Neural progenitor cell (in vitro differentiated cells): ENCODE results near the gene TC2N. TPM values are rescaled to one million over a fixed set of nuclear protein-coding genes. Genes with fewer than 3 reads are reported as not detected.

Experiments used
- DNase-seq: peaks from one replicate; pipeline ENCODE4 v3.0.0-alpha.2; 2016; ENCODE audit warnings: low spot score
- H2AFZ ChIP-seq: fragments of 200-600 bp; sonication (generic); replicated peaks from 2 replicates; pipeline ENCODE4 v1.6.1; 2016; ENCODE audit warnings: antibody characterized with exemption
- H3F3A ChIP-seq: fragments of 200-600 bp; sonication (generic); 2 replicates; pipeline ENCODE4 v1.6.1; 2016; ENCODE audit warnings: antibody characterized with exemption, low read depth
- H3K27ac ChIP-seq: fragments of 200-600 bp; sonication (generic); 2 replicates; pipeline ENCODE4 v1.5.1; 2016; ENCODE audit warnings: mild to moderate bottlenecking
- H3K27me3 ChIP-seq: fragments of 200-600 bp; sonication (generic); 2 replicates; pipeline ENCODE4 v1.6.1; 2016; ENCODE audit warnings: mild to moderate bottlenecking, moderate library complexity
- H3K36me3 ChIP-seq: fragments of 200-600 bp; sonication (generic); 2 replicates; pipeline ENCODE4 v1.5.1; 2016
- H3K4me1 ChIP-seq: fragments of 200-600 bp; sonication (generic); 2 replicates; pipeline ENCODE4 v1.6.1; 2016; ENCODE audit warnings: mixed run types
- H3K4me2 ChIP-seq: fragments of 200-600 bp; sonication (generic); 2 replicates; pipeline ENCODE4 v1.6.1; 2016
- H3K4me3 ChIP-seq: fragments of 200-600 bp; sonication (generic); 2 replicates; pipeline ENCODE4 v1.5.1; 2016
- H3K79me2 ChIP-seq: fragments of 200-600 bp; sonication (generic); 2 replicates; pipeline ENCODE4 v1.6.1; 2016; ENCODE audit warnings: low read depth
- H3K9ac ChIP-seq: fragments of 200-600 bp; sonication (generic); 2 replicates; pipeline ENCODE4 v1.6.1; 2016
- H3K9me3 ChIP-seq: fragments of 200-600 bp; sonication (generic); 2 replicates; pipeline ENCODE4 v1.5.1; 2016; ENCODE audit warnings: low read depth
- H4K20me1 ChIP-seq: fragments of 200-600 bp; sonication (generic); 2 replicates; pipeline ENCODE4 v1.6.1; 2016; ENCODE audit warnings: low read depth
- H3K27ac Mint-ChIP-seq: 3 replicates; pipeline ENCODE4 v1.8.0; 2021; ENCODE audit warnings: mixed read lengths
- H3K27me3 Mint-ChIP-seq: 2 replicates; pipeline ENCODE4 v1.8.0; 2022; ENCODE audit warnings: low read depth, mild to moderate bottlenecking, inconsistent platforms, moderate library complexity, mixed read lengths; ENCODE audit not compliant: insufficient read depth
- H3K36me3 Mint-ChIP-seq: 3 replicates; pipeline ENCODE4 v1.8.0; 2021; ENCODE audit warnings: mixed read lengths
- H3K4me1 Mint-ChIP-seq: 3 replicates; pipeline ENCODE4 v1.8.0; 2021; ENCODE audit warnings: mixed read lengths
- H3K4me3 Mint-ChIP-seq: 3 replicates; pipeline ENCODE4 v1.8.0; 2021; ENCODE audit warnings: mild to moderate bottlenecking, moderate library complexity, mixed read lengths
- H3K9me3 Mint-ChIP-seq: 3 replicates; pipeline ENCODE4 v1.8.0; 2020; ENCODE audit warnings: mixed read lengths
- CTCF ChIP-seq: fragments of 200-600 bp; sonication (generic); IDR thresholded peaks from 2 replicates; pipeline ENCODE4 v1.5.1; 2017; ENCODE audit warnings: antibody characterized with exemption, mild to moderate bottlenecking
- EZH2 ChIP-seq: fragments of 200-600 bp; sonication (generic); IDR thresholded peaks from 2 replicates; pipeline ENCODE4 v1.6.1; 2017; ENCODE audit warnings: antibody characterized with exemption, mild to moderate bottlenecking, moderate library complexity
- EZH2phosphoT487 ChIP-seq: fragments of 200-600 bp; sonication (generic); IDR thresholded peaks from 2 replicates; pipeline ENCODE4 v1.6.1; 2017; ENCODE audit warnings: antibody characterized with exemption
- total RNA-seq: library from RNA; depleted of rRNA; stranded (reverse); fragments of >200 nt; gene quantifications from 2 replicates; pipeline ENCODE4 v1.2.3, GENCODE V29; 2015; ENCODE audit warnings: low replicate concordance

TC2N gene
- total RNA-seq, 1 donor from 2014 or later: 5.8 TPM

- H3K9me3 Mint-ChIP-seq: no peaks in the 10 kb centered on the region
- no peak overlapping the region for H3K27ac Mint-ChIP-seq
- peaks cover 5% of the 10 kb centered on the region for H3K27me3 Mint-ChIP-seq
- TF ChIP-seq CTCF (no peak), EZH2 (no peak), EZH2phosphoT487 (no peak)
- Histone ChIP-seq H3K9me3 (no peaks in the 10 kb centered on the region), H3K4me1 (no peaks in the 10 kb centered on the region), H3K79me2 (no peaks in the 10 kb centered on the region), H2AFZ (no peak overlapping the region), H3K27ac (no peak overlapping the region), H3K4me3 (no peak overlapping the region), H3K27me3 (no peaks in the 10 kb centered on the region), H3F3A (no peaks in the 10 kb centered on the region), H3K36me3 (no peaks in the 10 kb centered on the region), H3K9ac (no peak overlapping the region), H4K20me1 (no peaks in the 10 kb centered on the region), H3K4me2 (no peak overlapping the region)
- H3K4me3 Mint-ChIP-seq: no peak overlapping the region
- H3K36me3 Mint-ChIP-seq: no peaks in the 10 kb centered on the region
- H3K4me1 Mint-ChIP-seq: peaks cover 2% of the 10 kb centered on the region
- no peak for DNase-seq
Measured at GRCh38 chr14:91748049-91748448, 119.3 kb downstream of the TC2N start.

GRCh38 chr14:91745344-91745743, 122.0 kb downstream of the TC2N start:
- Histone ChIP-seq H3K36me3 (no peaks in the 10 kb centered on the region), H3K27me3 (no peaks in the 10 kb centered on the region), H3K4me1 (no peaks in the 10 kb centered on the region), H3K9me3 (no peaks in the 10 kb centered on the region), H4K20me1 (no peaks in the 10 kb centered on the region), H3K4me3 (no peak overlapping the region), H3K4me2 (no peak overlapping the region), H3K9ac (no peak overlapping the region), H3F3A (no peaks in the 10 kb centered on the region), H3K27ac (no peak overlapping the region), H3K79me2 (no peaks in the 10 kb centered on the region), H2AFZ (no peak overlapping the region)
- no peak for DNase-seq
- Mint-ChIP-seq H3K27ac (no peak overlapping the region), H3K4me3 (no peak overlapping the region), H3K27me3 (peaks cover 5% of the 10 kb centered on the region), H3K36me3 (no peaks in the 10 kb centered on the region), H3K4me1 (no peaks in the 10 kb centered on the region), H3K9me3 (no peaks in the 10 kb centered on the region)
- TF ChIP-seq CTCF (no peak), EZH2phosphoT487 (no peak)

GRCh38 chr14:91744068-91744480, 123.3 kb downstream of the TC2N start:
- Mint-ChIP-seq H3K27ac (no peak overlapping the region), H3K27me3 (peaks cover 5% of the 10 kb centered on the region), H3K36me3 (no peaks in the 10 kb centered on the region), H3K9me3 (no peaks in the 10 kb centered on the region), H3K4me3 (no peak overlapping the region), H3K4me1 (no peaks in the 10 kb centered on the region)
- no peak overlapping the region for H3K27ac ChIP-seq
- H3K27me3 ChIP-seq: no peaks in the 10 kb centered on the region
- no peaks in the 10 kb centered on the region for H3K79me2 ChIP-seq
- H3K4me3 ChIP-seq: no peak overlapping the region
- H3F3A ChIP-seq: no peaks in the 10 kb centered on the region
- no peak for DNase-seq
- no peaks in the 10 kb centered on the region for H4K20me1 ChIP-seq
- TF ChIP-seq CTCF (no peak), EZH2 (no peak), EZH2phosphoT487 (no peak)
- no peak overlapping the region for H3K9ac ChIP-seq
- H2AFZ ChIP-seq: no peak overlapping the region
- no peaks in the 10 kb centered on the region for H3K4me1 ChIP-seq
- H3K9me3 ChIP-seq: no peaks in the 10 kb centered on the region
- H3K4me2 ChIP-seq: no peak overlapping the region
- no peaks in the 10 kb centered on the region for H3K36me3 ChIP-seq

GRCh38 chr14:91743305-91743653, 124.1 kb downstream of the TC2N start:
- Mint-ChIP-seq H3K4me3 (no peak overlapping the region), H3K4me1 (no peaks in the 10 kb centered on the region), H3K27me3 (peaks cover 5% of the 10 kb centered on the region), H3K36me3 (no peaks in the 10 kb centered on the region), H3K27ac (no peak overlapping the region), H3K9me3 (no peaks in the 10 kb centered on the region)
- no peak overlapping the region for H3K4me2 ChIP-seq
- no peak for TF ChIP-seq CTCF
- no peak for TF ChIP-seq EZH2
- TF ChIP-seq EZH2phosphoT487: no peak
- no peak overlapping the region for H3K9ac ChIP-seq
- no peak for DNase-seq
- H3K27me3 ChIP-seq: no peaks in the 10 kb centered on the region
- no peaks in the 10 kb centered on the region for H4K20me1 ChIP-seq
- H3F3A ChIP-seq: no peaks in the 10 kb centered on the region
- no peaks in the 10 kb centered on the region for H3K9me3 ChIP-seq
- no peaks in the 10 kb centered on the region for H3K79me2 ChIP-seq
- H2AFZ ChIP-seq: no peak overlapping the region
- H3K4me3 ChIP-seq: no peak overlapping the region
- no peak overlapping the region for H3K27ac ChIP-seq
- H3K36me3 ChIP-seq: no peaks in the 10 kb centered on the region
- H3K4me1 ChIP-seq: no peaks in the 10 kb centered on the region
